ENCODE data around the gene KNL1. TPM values are rescaled to one million over a fixed set of nuclear protein-coding genes. Genes with fewer than 3 reads are reported as not detected.

The KNL1 gene
- total and polyA plus RNA-seq, 2 of the 8 experiments (the other 6 are each of a cell fraction or from before 2014, with no cell fraction given): 4.4 to 22.5 TPM

GRCh38 chr15:40603935-40604334 is 9.9 kb downstream of the KNL1 start:
- no peak overlapping the region for H3K4me2 ChIP-seq (ENCODE audit: insufficient read depth in 1 of 2, low read depth in 2 of 2, low read length in 2 of 2)
- no peak overlapping the region for H2AK5ac ChIP-seq (ENCODE audit: low read depth, low read length)
- no peaks in the 10 kb centered on the region for H3K27me3 ChIP-seq (replicated peaks in 1 of 4; ENCODE audit: control insufficient read depth in 3 of 4, extremely low read depth in 1 of 4, insufficient read depth in 3 of 4, low read length in 3 of 4)
- H4K91ac ChIP-seq (replicated peaks; ENCODE audit: insufficient read length, low read length): no peak overlapping the region
- H3K56ac ChIP-seq (replicated peaks; ENCODE audit: insufficient read length, low read depth, low read length): no peak overlapping the region
- no peaks in the 10 kb centered on the region for H4K20me1 ChIP-seq (replicated peaks in 1 of 2; ENCODE audit: control insufficient read depth in 1 of 2, insufficient read depth in 2 of 2, low read length in 2 of 2)
- no peaks in the 10 kb centered on the region for H3K79me2 ChIP-seq (ENCODE audit: control insufficient read depth in 1 of 2, insufficient read depth in 2 of 2, low read length in 2 of 2)
- H2BK120ac ChIP-seq (replicated peaks; ENCODE audit: low read depth, low read length): no peak overlapping the region
- no peak overlapping the region for H3K18ac ChIP-seq (ENCODE audit: extremely low read depth, low read length)
- H3K9ac ChIP-seq (replicated peaks in 1 of 4; ENCODE audit: extremely low read depth in 1 of 4, low read depth in 3 of 4, low read length in 3 of 4): no peak overlapping the region
- FAIRE-seq (no peak), DNase-seq (ENCODE audit: low read depth in 1 of 2, low spot score in 2 of 2) (no peak)
- H3K4ac ChIP-seq (replicated peaks; ENCODE audit: insufficient read length, low read depth, low read length): no peak overlapping the region
- no peak overlapping the region for H3K14ac ChIP-seq (ENCODE audit: insufficient read length)
- no peak overlapping the region for H2BK5ac ChIP-seq (ENCODE audit: low read depth, low read length)
- no peaks in the 10 kb centered on the region for H3K36me3 ChIP-seq (ENCODE audit: control insufficient read depth in 2 of 4, insufficient read depth in 4 of 4, low read length in 3 of 4)
- H2BK15ac ChIP-seq (ENCODE audit: low read length): no peak overlapping the region
- ChIA-PET CTCF (ENCODE audit: partially characterized antibody) (interaction anchor here (0.6 to 2.9 kb wide), 3 partner anchors 9 to 300 kb away, joined by 3 to 15 read pairs (median 4); no protein-coding TSS in a partner anchor), POLR2A (ENCODE audit: partially characterized antibody) (interaction anchor here (2.1 kb wide), 1 partner anchor 9 kb away, joined by 5 read pairs; no protein-coding TSS in a partner anchor)
- H3K4me1 ChIP-seq (replicated peaks in 1 of 4; ENCODE audit: control insufficient read depth in 3 of 4, insufficient read depth in 4 of 4, low read length in 3 of 4): no peaks in the 10 kb centered on the region
- H4K5ac ChIP-seq (ENCODE audit: insufficient read length, low read depth, low read length): no peak overlapping the region
- H3K23me2 ChIP-seq (ENCODE audit: low read depth, low read length): no peaks in the 10 kb centered on the region
- H3K4me3 ChIP-seq (ENCODE audit: extremely low read depth in 1 of 4, insufficient read depth in 2 of 4, low read depth in 3 of 4, low read length in 4 of 4): no peak overlapping the region
- H2AFZ ChIP-seq (ENCODE audit: low read length): no peak overlapping the region
- H3K79me1 ChIP-seq (ENCODE audit: low read depth, low read length): peaks cover 2% of the 10 kb centered on the region; the same call in 1 of the 2 replicates
- no peak overlapping the region for H3K23ac ChIP-seq (ENCODE audit: insufficient read length)
- no peak overlapping the region for H2BK20ac ChIP-seq (ENCODE audit: low read length)
- H3K9me3 ChIP-seq (ENCODE audit: insufficient read depth in 2 of 2, low read depth in 1 of 2, low read length in 1 of 2): no peaks in the 10 kb centered on the region
- H2BK12ac ChIP-seq (ENCODE audit: low read depth, low read length): no peak overlapping the region
- H4K8ac ChIP-seq (ENCODE audit: extremely low read depth, insufficient read depth, low read length): no peak overlapping the region
- no peak overlapping the region for H3K27ac ChIP-seq (ENCODE audit: low read depth, low read length)
- TF ChIP-seq BCL11A (IDR thresholded peaks at IDR 0.05; ENCODE audit: low read depth in 2 of 2, low read length in 2 of 2) (no peak), KDM5A (IDR thresholded peaks at IDR 0.05; ENCODE audit: low read length) (no peak), CREB1 (IDR thresholded peaks at IDR 0.05) (no peak), ZNF274 (IDR thresholded peaks at IDR 0.05; ENCODE audit: borderline replicate concordance, extremely low read depth, low read length) (no peak), TAF1 (IDR thresholded peaks at IDR 0.05; ENCODE audit: low read depth, low read length) (no peak), RNF2 (IDR thresholded peaks at IDR 0.05; ENCODE audit: borderline replicate concordance, low read depth, low read length, missing control alignments, poor library complexity, severe bottlenecking) (no peak), TAF7 (optimal IDR thresholded peaks at IDR 0.05; ENCODE audit: borderline replicate concordance, low read depth, low read length) (no peak), RAD21 (IDR thresholded peaks at IDR 0.05 in 1 of 2, conservative IDR thresholded peaks at IDR 0.05 in 1 of 2; ENCODE audit: low read depth in 2 of 2, low read length in 2 of 2) (no peak), RFX5 (IDR thresholded peaks at IDR 0.05; ENCODE audit: borderline replicate concordance, low read depth, low read length) (no peak), CTCF (IDR thresholded peaks at IDR 0.05; ENCODE audit: control extremely low read depth in 1 of 3, insufficient read depth in 1 of 3, low read depth in 1 of 3, low read length in 3 of 3) (no peak), PHF8 (conservative IDR thresholded peaks at IDR 0.05; ENCODE audit: low read depth, low read length) (no peak), RXRA (IDR thresholded peaks at IDR 0.05; ENCODE audit: insufficient read depth, low read depth, low read length) (no peak)

All from H1 (cell line).